ENCODE data around the gene FBLN7. TPM values are rescaled to one million over a fixed set of nuclear protein-coding genes. Genes with fewer than 3 reads are reported as not detected.

FBLN7 gene
- total RNA-seq, 1 experiment from 2014 or later: 0.73 TPM

- no TSS peak for BruUV-seq (replicated peaks)
- intact Hi-C loops (cut with micrococcal nuclease; ENCODE audit: unreplicated experiment): no loop called here
- Mint-ChIP-seq H3K4me1 (ENCODE audit: low read depth, unreplicated experiment) (peaks cover 10% of the 10 kb centered on the region), H3K36me3 (ENCODE audit: insufficient read depth, unreplicated experiment) (peaks cover 5% of the 10 kb centered on the region), H3K27me3 (ENCODE audit: unreplicated experiment) (peaks cover 9% of the 10 kb centered on the region), H3K4me3 (ENCODE audit: low read depth, unreplicated experiment) (no peak overlapping the region), H3K9me3 (ENCODE audit: low read depth, unreplicated experiment) (no peaks in the 10 kb centered on the region), H3K27ac (ENCODE audit: unreplicated experiment) (peak overlapping the region; percentile 46)
- CTCF ChIA-PET: no interaction called here
- no peak for DNase-seq
- TF ChIP-seq CTCF (IDR thresholded peaks at IDR 0.05; ENCODE audit: unreplicated experiment): no peak
These were observed 49.8 kb downstream of the FBLN7 start for GRCh38 chr2:112187805-112188596.

DNA sequence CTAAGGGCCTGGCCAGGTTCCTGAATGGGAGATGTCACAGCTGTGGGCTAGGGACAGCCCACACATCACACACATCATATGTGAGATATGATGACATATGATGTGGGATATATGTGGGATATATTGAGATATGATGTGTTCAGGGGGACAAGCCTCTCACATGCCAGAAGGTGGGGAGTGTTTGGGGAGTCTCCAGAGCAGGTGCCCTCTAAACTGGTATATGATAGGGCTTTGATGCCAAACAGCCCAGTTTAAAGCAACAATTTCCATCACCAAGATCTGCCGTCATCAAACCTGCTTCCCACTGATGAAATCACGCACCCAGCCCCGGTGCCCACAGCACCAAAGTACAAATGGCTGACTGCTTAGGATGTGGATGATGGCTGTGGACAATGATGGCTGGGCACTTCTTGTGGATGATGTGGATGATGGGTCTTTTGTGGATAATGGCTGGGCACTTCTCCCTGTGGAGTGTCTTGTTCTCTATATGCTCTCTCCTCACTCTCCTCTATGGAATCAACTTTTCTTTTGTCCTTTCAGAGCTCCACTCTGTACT is 50.9 kb downstream of the FBLN7 start:
- H3K4me3 Mint-ChIP-seq (ENCODE audit: low read depth, unreplicated experiment): no peak overlapping the region
- TF ChIP-seq CTCF (IDR thresholded peaks at IDR 0.05; ENCODE audit: unreplicated experiment): no peak
- BruUV-seq (replicated peaks): no TSS peak
- no peak overlapping the region for H3K27ac Mint-ChIP-seq (ENCODE audit: unreplicated experiment)
- no peaks in the 10 kb centered on the region for H3K27me3 Mint-ChIP-seq (ENCODE audit: unreplicated experiment)
- no peak for DNase-seq
- H3K9me3 Mint-ChIP-seq (ENCODE audit: low read depth, unreplicated experiment): no peaks in the 10 kb centered on the region
- intact Hi-C loops (cut with micrococcal nuclease; ENCODE audit: unreplicated experiment): no loop called here
- CTCF ChIA-PET: no interaction called here
- peaks cover 5% of the 10 kb centered on the region for H3K36me3 Mint-ChIP-seq (ENCODE audit: insufficient read depth, unreplicated experiment)
- H3K4me1 Mint-ChIP-seq (ENCODE audit: low read depth, unreplicated experiment): peaks cover 10% of the 10 kb centered on the region

- TF ChIP-seq CTCF (IDR thresholded peaks at IDR 0.05; ENCODE audit: unreplicated experiment): no peak
- intact Hi-C loops (cut with micrococcal nuclease; ENCODE audit: unreplicated experiment): no loop called here
- CTCF ChIA-PET: no interaction called here
- no peaks in the 10 kb centered on the region for H3K9me3 Mint-ChIP-seq (ENCODE audit: low read depth, unreplicated experiment)
- no peaks in the 10 kb centered on the region for H3K36me3 Mint-ChIP-seq (ENCODE audit: insufficient read depth, unreplicated experiment)
- DNase-seq: no peak
- no peak overlapping the region for H3K4me3 Mint-ChIP-seq (ENCODE audit: low read depth, unreplicated experiment)
- no TSS peak for BruUV-seq (replicated peaks)
- peaks cover 16% of the 10 kb centered on the region for H3K27me3 Mint-ChIP-seq (ENCODE audit: unreplicated experiment)
- no peaks in the 10 kb centered on the region for H3K4me1 Mint-ChIP-seq (ENCODE audit: low read depth, unreplicated experiment)
- H3K27ac Mint-ChIP-seq (ENCODE audit: unreplicated experiment): no peak overlapping the region
These were observed 55.8 kb downstream of the FBLN7 start for GRCh38 chr2:112194028-112194427.

GRCh38 chr2:112194482-112194881 is 56.3 kb downstream of the FBLN7 start:
- H3K4me3 Mint-ChIP-seq (ENCODE audit: low read depth, unreplicated experiment): no peak overlapping the region
- intact Hi-C loops (cut with micrococcal nuclease; ENCODE audit: unreplicated experiment): no loop called here
- peaks cover 16% of the 10 kb centered on the region for H3K27me3 Mint-ChIP-seq (ENCODE audit: unreplicated experiment)
- CTCF ChIA-PET: no interaction called here
- DNase-seq: no peak
- no peaks in the 10 kb centered on the region for H3K4me1 Mint-ChIP-seq (ENCODE audit: low read depth, unreplicated experiment)
- no peaks in the 10 kb centered on the region for H3K9me3 Mint-ChIP-seq (ENCODE audit: low read depth, unreplicated experiment)
- no TSS peak for BruUV-seq (replicated peaks)
- TF ChIP-seq CTCF (IDR thresholded peaks at IDR 0.05; ENCODE audit: unreplicated experiment): no peak
- H3K36me3 Mint-ChIP-seq (ENCODE audit: insufficient read depth, unreplicated experiment): no peaks in the 10 kb centered on the region
- H3K27ac Mint-ChIP-seq (ENCODE audit: unreplicated experiment): no peak overlapping the region

All from Calu3 (cell line).